DOHH2 (cell line): ENCODE results near the gene ATP5F1B.
A peak's percentile ranks its signal among the peaks of the same experiment; 100 is the strongest.

Experiments used
- H3F3A ChIP-seq: fragments of 200-600 bp; sonication (generic), shearing (Covaris generic); 2 replicates; pipeline ENCODE4 v1.6.0; 2016; ENCODE audit warnings: antibody characterized with exemption, mild to moderate bottlenecking; ENCODE audit not compliant: control insufficient read depth, insufficient read depth
- H3K27ac ChIP-seq: fragments of 200-600 bp; sonication (generic); 2 replicates; pipeline ENCODE4 v1.5.1; 2014; ENCODE audit warnings: low read depth, mild to moderate bottlenecking, low read length, moderate library complexity
- H3K27me3 ChIP-seq: fragments of 200-600 bp; sonication (generic); 2 replicates; pipeline ENCODE4 v1.6.1; 2014; ENCODE audit warnings: mild to moderate bottlenecking, low read length, mixed read lengths; ENCODE audit not compliant: control insufficient read depth
- H3K36me3 ChIP-seq: fragments of 200-600 bp; sonication (generic); 2 replicates; pipeline ENCODE4 v1.6.1; 2014; ENCODE audit warnings: mild to moderate bottlenecking, low read length, moderate library complexity, mixed read lengths; ENCODE audit not compliant: control insufficient read depth
- H3K4me1 ChIP-seq: fragments of 200-600 bp; sonication (generic); 2 replicates; pipeline ENCODE4 v1.6.1; 2014; ENCODE audit warnings: mild to moderate bottlenecking, low read length, mixed read lengths; ENCODE audit not compliant: control insufficient read depth
- H3K4me2 ChIP-seq: fragments of 200-600 bp; sonication (generic); 2 replicates; pipeline ENCODE4 v1.6.0; 2014; ENCODE audit warnings: mild to moderate bottlenecking, low read length, moderate library complexity
- H3K4me3 ChIP-seq: fragments of 200-600 bp; sonication (generic); 2 replicates; pipeline ENCODE4 v1.5.1; 2014; ENCODE audit warnings: mild to moderate bottlenecking, low read length, mixed read lengths
- H3K79me2 ChIP-seq: fragments of 200-600 bp; sonication (generic); 2 replicates; pipeline ENCODE4 v1.6.1; 2014; ENCODE audit warnings: mild to moderate bottlenecking, low read length, mixed read lengths; ENCODE audit not compliant: control insufficient read depth
- H3K9me2 ChIP-seq: fragments of 200-600 bp; sonication (generic); replicated peaks from 2 replicates; pipeline ENCODE4 v1.6.1; 2014; ENCODE audit warnings: mild to moderate bottlenecking, low read length, mixed read lengths; ENCODE audit not compliant: control insufficient read depth
- H3K9me3 ChIP-seq: fragments of 200-600 bp; sonication (generic); 2 replicates; pipeline ENCODE4 v1.6.1; 2014; ENCODE audit warnings: antibody characterized with exemption, low read length, mixed read lengths; ENCODE audit not compliant: control insufficient read depth, insufficient read depth
- H4K20me1 ChIP-seq: fragments of 200-600 bp; sonication (generic); 2 replicates; pipeline ENCODE4 v1.6.0; 2014; ENCODE audit warnings: low read depth, mild to moderate bottlenecking, antibody characterized with exemption, low read length, moderate library complexity; ENCODE audit not compliant: control insufficient read depth, insufficient read depth
- EZH2phosphoT487 ChIP-seq: fragments of 200-600 bp; sonication (generic); IDR thresholded peaks from 2 replicates; pipeline ENCODE4 v1.6.1; 2017; ENCODE audit warnings: borderline replicate concordance, mild to moderate bottlenecking, antibody characterized with exemption, low read length, moderate library complexity, mixed read lengths
- TF ChIP-seq, protein P1 (sequence below): fragments of 200-600 bp; sonication (generic); IDR thresholded peaks from one replicate; pipeline ENCODE4 v1.5.1; 2014; ENCODE audit warnings: antibody characterized with exemption, mild to moderate bottlenecking, low read depth, low read length; ENCODE audit not compliant: poor library complexity, severe bottlenecking

The ATP5F1B gene

DNA sequence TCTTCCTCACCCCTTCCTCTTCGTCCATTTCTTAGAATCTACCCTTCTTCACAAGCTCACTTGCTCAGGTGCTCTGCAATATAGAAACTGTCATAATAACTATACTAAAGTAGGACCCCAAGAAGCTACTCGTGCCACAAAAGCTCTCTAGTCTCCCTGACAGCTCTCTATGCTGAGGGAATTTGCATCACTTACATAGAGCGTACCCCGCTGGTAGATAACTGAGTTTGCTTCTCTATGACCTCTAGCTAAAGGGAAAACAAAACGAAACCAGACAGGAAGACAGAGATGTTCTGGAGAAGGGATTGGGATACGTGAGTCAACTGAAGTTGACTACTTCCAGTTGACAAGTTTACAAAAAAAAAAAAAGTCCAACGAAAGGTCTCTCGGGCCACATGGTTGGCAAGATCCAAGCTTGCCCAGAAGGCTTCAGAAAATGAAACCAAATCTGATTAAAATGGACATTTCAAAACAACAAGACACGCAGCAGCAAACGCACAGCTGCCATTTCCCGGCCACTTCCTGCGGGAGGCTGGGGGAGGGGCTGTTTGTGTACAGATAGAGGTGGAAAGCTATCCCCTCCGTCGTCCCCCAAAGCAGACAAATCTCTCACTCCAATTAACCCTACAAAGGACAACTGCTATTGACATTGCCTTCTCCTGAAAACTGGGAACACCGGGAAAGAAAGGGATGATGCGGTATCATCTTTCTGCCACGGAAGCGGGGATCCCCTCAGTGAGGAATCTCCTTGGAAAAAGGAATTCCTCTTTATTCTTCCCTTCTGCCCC is 16.9 kb downstream of the ATP5F1B start:
- TF ChIP-seq, protein P1, sequence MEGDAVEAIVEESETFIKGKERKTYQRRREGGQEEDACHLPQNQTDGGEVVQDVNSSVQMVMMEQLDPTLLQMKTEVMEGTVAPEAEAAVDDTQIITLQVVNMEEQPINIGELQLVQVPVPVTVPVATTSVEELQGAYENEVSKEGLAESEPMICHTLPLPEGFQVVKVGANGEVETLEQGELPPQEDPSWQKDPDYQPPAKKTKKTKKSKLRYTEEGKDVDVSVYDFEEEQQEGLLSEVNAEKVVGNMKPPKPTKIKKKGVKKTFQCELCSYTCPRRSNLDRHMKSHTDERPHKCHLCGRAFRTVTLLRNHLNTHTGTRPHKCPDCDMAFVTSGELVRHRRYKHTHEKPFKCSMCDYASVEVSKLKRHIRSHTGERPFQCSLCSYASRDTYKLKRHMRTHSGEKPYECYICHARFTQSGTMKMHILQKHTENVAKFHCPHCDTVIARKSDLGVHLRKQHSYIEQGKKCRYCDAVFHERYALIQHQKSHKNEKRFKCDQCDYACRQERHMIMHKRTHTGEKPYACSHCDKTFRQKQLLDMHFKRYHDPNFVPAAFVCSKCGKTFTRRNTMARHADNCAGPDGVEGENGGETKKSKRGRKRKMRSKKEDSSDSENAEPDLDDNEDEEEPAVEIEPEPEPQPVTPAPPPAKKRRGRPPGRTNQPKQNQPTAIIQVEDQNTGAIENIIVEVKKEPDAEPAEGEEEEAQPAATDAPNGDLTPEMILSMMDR = no peak
- TF ChIP-seq EZH2phosphoT487 = no peak
- peaks cover 54% of the 10 kb centered on the region for H3K4me1 ChIP-seq
- H3K4me2 ChIP-seq = peak overlapping the region; percentile 88
- H3K79me2 ChIP-seq = peaks cover 93% of the 10 kb centered on the region
- peaks cover 34% of the 10 kb centered on the region for H3K36me3 ChIP-seq
- no peaks in the 10 kb centered on the region for H3K27me3 ChIP-seq
- H3K9me3 ChIP-seq = no peaks in the 10 kb centered on the region
- H3K4me3 ChIP-seq = peak overlapping the region; percentile 79
- H3K9me2 ChIP-seq = no peaks in the 10 kb centered on the region
- peaks cover 7% of the 10 kb centered on the region; the same call in 1 of the 2 replicates for H4K20me1 ChIP-seq
- H3K27ac ChIP-seq = peak overlapping the region; percentile 77
- H3F3A ChIP-seq = peaks cover 14% of the 10 kb centered on the region

DNA sequence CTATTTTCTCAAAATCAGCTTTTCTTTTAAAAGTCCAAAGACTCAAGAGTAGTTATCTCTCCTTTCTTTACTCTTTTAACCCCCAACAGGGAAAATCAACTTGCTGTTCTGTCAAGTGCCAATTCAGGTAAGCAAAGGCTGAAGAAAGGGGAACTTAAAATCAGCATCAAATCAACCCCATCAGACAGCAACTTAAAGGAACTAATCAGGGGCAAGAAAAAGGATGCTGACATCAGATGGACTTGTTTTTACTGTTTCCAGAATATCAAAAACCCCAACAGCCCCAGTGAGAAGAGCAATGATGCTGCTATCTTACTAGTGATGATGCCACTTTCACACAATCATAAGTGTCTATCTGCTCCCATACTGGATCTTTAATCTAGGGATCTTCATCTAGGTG is 19.1 kb downstream of the ATP5F1B start:
- no peaks in the 10 kb centered on the region for H3K27me3 ChIP-seq
- TF ChIP-seq, protein P1 = no peak
- TF ChIP-seq EZH2phosphoT487 = no peak
- H3K36me3 ChIP-seq = peaks cover 47% of the 10 kb centered on the region
- no peaks in the 10 kb centered on the region for H3K9me2 ChIP-seq
- H3K27ac ChIP-seq = peak overlapping the region; percentile 0; the same call in 1 of the 2 replicates
- H3K4me2 ChIP-seq = no peak overlapping the region; the same call in 1 of the 2 replicates
- peaks cover 32% of the 10 kb centered on the region for H3K4me1 ChIP-seq
- peaks cover 10% of the 10 kb centered on the region; the same call in 1 of the 2 replicates for H4K20me1 ChIP-seq
- no peak overlapping the region for H3K4me3 ChIP-seq
- no peaks in the 10 kb centered on the region for H3K9me3 ChIP-seq
- H3F3A ChIP-seq = peaks cover 10% of the 10 kb centered on the region
- H3K79me2 ChIP-seq = peaks cover 95% of the 10 kb centered on the region

DNA sequence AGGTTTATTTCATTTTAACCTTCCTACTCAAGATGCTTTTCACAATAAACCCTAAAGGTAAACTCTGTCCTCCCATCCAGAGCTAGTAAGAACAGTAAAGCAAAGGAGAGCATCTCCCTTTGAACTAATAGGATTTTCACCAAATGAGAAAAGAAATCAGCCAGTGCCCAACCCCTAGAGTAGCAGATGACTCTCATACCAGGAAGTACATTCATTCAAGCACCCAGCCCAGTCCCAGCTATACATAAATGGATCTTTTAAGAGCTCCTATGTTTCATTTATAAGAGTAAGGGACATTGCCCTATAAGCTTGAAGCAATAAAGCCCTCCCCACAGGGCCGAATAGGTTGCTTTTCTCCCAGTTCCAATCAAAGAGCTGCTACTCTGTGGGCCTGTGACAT is 23.2 kb downstream of the ATP5F1B start:
- TF ChIP-seq, protein P1 = no peak
- TF ChIP-seq EZH2phosphoT487 = no peak
- peaks cover 98% of the 10 kb centered on the region for H3K79me2 ChIP-seq

More for the DNA sequence above, 23.2 kb downstream of the ATP5F1B start:
- Histone ChIP-seq H3K27ac (no peak overlapping the region), H3K27me3 (no peaks in the 10 kb centered on the region), H3K4me3 (no peak overlapping the region), H3K9me3 (no peaks in the 10 kb centered on the region), H3K36me3 (peaks cover 61% of the 10 kb centered on the region), H3K4me1 (peaks cover 11% of the 10 kb centered on the region), H4K20me1 (peaks cover 8% of the 10 kb centered on the region), H3F3A (no peaks in the 10 kb centered on the region), H3K4me2 (no peak overlapping the region), H3K9me2 (no peaks in the 10 kb centered on the region)
